K562 (cell line): ENCODE results near the gene CDCP1. TPM values are rescaled to one million over a fixed set of nuclear protein-coding genes. Genes with fewer than 3 reads are reported as not detected.

Experiments
- ADNP ChIP-seq: fragments of 200-800 bp; sonication (Bioruptor generic); IDR thresholded peaks from 2 replicates; pipeline ENCODE4 v1.6.1; 2016; ENCODE audit warnings: missing genetic modification characterization, missing compliant biosample characterization
- CHD1 ChIP-seq: fragments of 200-600 bp; sonication (generic); IDR thresholded peaks from one replicate; pipeline ENCODE4 v1.6.1; 2012; ENCODE audit warnings: mild to moderate bottlenecking, moderate library complexity, low read length, inconsistent platforms
- CSDE1 ChIP-seq, 2 experiments: fragments of 450-650 bp; IDR thresholded peaks; 2 replicates each; pipeline ENCODE4 v1.6.1; 2016; ENCODE audit warnings: mild to moderate bottlenecking in 1 of 2
- SP1 ChIP-seq: sonication (generic); formaldehyde crosslinking; IDR thresholded peaks from 2 replicates; pipeline ENCODE4 v1.8.1; 2022; ENCODE audit warnings: mild to moderate bottlenecking, missing genetic modification reagents
- SRSF7 ChIP-seq: fragments of 200-400 bp; formaldehyde crosslinking; optimal IDR thresholded peaks from 2 replicates; pipeline ENCODE3; 2017; ENCODE audit warnings: mild to moderate bottlenecking, low read depth, low read length
- ZNF407 ChIP-seq: fragments of 450-650 bp; IDR thresholded peaks from 2 replicates; pipeline ENCODE4 v1.6.1; 2016; ENCODE audit warnings: low read depth
- ZNF76 ChIP-seq: fragments of 250-450 bp; sonication (Bioruptor Pico); IDR thresholded peaks from 2 replicates; pipeline ENCODE4 v1.4.0; 2020; ENCODE audit warnings: mild to moderate bottlenecking, moderate library complexity, borderline replicate concordance
- polyA plus RNA-seq, 8 experiments: library from polyadenylated mRNA; depleted of rRNA in 4 of 8; stranded (reverse) in 5 of 8; unstranded in 3 of 8; fragments of >200 nt; fragmentation: Nextera tagmentation in 2 of 8; fragmentation: Illumina TruSeq in 1 of 8; extraction: Ambion mirVana in 2 of 8; extraction: Trizol in 1 of 8; gene quantifications; 2 replicates each; pipeline versions ENCODE4 v1.2.1 to v1.2.3, GENCODE V29; 2011 to 2014; ENCODE audit warnings: inconsistent platforms in 1 of 8, missing spikeins in 1 of 8
- total RNA-seq, 7 experiments: library from RNA; depleted of rRNA in 6 of 7; stranded (reverse); fragments of >200 nt in 6 of 7; fragmentation: Illumina TruSeq in 2 of 7; extraction: Trizol in 2 of 7; gene quantifications; 2 replicates each; pipeline versions ENCODE4 v1.2.1 to v1.2.3, GENCODE V29; 2011 to 2021; ENCODE audit warnings: low replicate concordance in 1 of 7
- TF ChIP-seq, protein P1 (sequence below): fragments of 450-650 bp; IDR thresholded peaks from 2 replicates; pipeline ENCODE4 v1.7.1; 2018; ENCODE audit warnings: mild to moderate bottlenecking, low read depth; ENCODE audit not compliant: partially characterized antibody
- TF ChIP-seq, protein P2 (sequence below): fragments of 450-650 bp; IDR thresholded peaks from 2 replicates; pipeline ENCODE4 v1.6.1; 2016; ENCODE audit warnings: mild to moderate bottlenecking
- TF ChIP-seq, protein P3 (sequence below): fragments of 450-650 bp; IDR thresholded peaks from 2 replicates; pipeline ENCODE4 v1.6.1; 2018; ENCODE audit not compliant: partially characterized antibody

CDCP1 gene
- total and polyA plus RNA-seq, 9 of the 15 experiments (the other 6 are each of a cell fraction or from before 2014, with no cell fraction given) = 3.9 to 16.4 (median 5.2) TPM

DNA sequence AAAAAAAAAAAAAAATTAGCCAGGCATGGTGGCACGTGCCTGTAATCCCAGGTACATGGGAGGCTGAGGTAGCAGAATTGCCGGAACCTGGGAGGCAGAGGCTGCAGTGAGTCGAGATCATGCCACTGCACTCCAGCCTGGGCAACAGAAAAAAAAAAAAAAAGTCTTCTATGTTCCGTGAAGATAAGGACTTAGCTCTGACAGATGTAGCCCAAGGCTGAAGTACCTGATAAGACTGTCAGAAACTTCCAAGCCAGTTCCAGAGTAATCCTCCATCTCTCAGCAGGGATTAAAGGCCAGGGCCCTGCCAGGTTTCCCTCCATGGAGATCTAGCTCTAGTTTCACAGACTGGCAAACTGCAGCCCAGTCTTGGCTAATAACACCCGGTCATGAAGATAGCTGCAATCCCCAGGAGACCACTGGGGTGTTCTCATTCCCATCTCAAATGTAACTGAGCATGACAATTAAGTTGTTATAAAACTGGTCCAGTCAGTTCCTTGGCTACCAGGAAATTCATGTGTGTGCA, 8.5 kb downstream of the CDCP1 start (continued):
- no peak for TF ChIP-seq ZNF407
- 0 out of 2 replicates have a peak, but pooled peaks have one; percentile 52 for TF ChIP-seq SP1 (CRISPR knock-in tag)
- no peak for TF ChIP-seq ZNF76 (CRISPR knock-in tag)
- TF ChIP-seq, protein P1, sequence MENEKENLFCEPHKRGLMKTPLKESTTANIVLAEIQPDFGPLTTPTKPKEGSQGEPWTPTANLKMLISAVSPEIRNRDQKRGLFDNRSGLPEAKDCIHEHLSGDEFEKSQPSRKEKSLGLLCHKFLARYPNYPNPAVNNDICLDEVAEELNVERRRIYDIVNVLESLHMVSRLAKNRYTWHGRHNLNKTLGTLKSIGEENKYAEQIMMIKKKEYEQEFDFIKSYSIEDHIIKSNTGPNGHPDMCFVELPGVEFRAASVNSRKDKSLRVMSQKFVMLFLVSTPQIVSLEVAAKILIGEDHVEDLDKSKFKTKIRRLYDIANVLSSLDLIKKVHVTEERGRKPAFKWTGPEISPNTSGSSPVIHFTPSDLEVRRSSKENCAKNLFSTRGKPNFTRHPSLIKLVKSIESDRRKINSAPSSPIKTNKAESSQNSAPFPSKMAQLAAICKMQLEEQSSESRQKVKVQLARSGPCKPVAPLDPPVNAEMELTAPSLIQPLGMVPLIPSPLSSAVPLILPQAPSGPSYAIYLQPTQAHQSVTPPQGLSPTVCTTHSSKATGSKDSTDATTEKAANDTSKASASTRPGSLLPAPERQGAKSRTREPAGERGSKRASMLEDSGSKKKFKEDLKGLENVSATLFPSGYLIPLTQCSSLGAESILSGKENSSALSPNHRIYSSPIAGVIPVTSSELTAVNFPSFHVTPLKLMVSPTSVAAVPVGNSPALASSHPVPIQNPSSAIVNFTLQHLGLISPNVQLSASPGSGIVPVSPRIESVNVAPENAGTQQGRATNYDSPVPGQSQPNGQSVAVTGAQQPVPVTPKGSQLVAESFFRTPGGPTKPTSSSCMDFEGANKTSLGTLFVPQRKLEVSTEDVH = no peak
- TF ChIP-seq, protein P2, sequence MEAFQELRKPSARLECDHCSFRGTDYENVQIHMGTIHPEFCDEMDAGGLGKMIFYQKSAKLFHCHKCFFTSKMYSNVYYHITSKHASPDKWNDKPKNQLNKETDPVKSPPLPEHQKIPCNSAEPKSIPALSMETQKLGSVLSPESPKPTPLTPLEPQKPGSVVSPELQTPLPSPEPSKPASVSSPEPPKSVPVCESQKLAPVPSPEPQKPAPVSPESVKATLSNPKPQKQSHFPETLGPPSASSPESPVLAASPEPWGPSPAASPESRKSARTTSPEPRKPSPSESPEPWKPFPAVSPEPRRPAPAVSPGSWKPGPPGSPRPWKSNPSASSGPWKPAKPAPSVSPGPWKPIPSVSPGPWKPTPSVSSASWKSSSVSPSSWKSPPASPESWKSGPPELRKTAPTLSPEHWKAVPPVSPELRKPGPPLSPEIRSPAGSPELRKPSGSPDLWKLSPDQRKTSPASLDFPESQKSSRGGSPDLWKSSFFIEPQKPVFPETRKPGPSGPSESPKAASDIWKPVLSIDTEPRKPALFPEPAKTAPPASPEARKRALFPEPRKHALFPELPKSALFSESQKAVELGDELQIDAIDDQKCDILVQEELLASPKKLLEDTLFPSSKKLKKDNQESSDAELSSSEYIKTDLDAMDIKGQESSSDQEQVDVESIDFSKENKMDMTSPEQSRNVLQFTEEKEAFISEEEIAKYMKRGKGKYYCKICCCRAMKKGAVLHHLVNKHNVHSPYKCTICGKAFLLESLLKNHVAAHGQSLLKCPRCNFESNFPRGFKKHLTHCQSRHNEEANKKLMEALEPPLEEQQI = peak; percentile 82
- no peak for TF ChIP-seq CSDE1 (IDR thresholded peaks at IDR 0.05)
- TF ChIP-seq ADNP (tag) = 0 out of 2 replicates have a peak, but pooled peaks have one; percentile 11
- TF ChIP-seq CHD1 = no peak
- TF ChIP-seq, protein P3, sequence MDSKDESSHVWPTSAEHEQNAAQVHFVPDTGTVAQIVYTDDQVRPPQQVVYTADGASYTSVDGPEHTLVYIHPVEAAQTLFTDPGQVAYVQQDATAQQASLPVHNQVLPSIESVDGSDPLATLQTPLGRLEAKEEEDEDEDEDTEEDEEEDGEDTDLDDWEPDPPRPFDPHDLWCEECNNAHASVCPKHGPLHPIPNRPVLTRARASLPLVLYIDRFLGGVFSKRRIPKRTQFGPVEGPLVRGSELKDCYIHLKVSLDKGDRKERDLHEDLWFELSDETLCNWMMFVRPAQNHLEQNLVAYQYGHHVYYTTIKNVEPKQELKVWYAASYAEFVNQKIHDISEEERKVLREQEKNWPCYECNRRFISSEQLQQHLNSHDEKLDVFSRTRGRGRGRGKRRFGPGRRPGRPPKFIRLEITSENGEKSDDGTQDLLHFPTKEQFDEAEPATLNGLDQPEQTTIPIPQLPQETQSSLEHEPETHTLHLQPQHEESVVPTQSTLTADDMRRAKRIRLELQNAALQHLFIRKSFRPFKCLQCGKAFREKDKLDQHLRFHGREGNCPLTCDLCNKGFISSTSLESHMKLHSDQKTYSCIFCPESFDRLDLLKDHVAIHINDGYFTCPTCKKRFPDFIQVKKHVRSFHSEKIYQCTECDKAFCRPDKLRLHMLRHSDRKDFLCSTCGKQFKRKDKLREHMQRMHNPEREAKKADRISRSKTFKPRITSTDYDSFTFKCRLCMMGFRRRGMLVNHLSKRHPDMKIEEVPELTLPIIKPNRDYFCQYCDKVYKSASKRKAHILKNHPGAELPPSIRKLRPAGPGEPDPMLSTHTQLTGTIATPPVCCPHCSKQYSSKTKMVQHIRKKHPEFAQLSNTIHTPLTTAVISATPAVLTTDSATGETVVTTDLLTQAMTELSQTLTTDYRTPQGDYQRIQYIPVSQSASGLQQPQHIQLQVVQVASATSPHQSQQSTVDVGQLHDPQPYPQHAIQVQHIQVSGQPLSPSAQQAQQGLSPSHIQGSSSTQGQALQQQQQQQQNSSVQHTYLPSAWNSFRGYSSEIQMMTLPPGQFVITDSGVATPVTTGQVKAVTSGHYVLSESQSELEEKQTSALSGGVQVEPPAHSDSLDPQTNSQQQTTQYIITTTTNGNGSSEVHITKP = no peak
- TF ChIP-seq SRSF7 = no peak
